A549 (cell line): ENCODE data around the gene TBL1X. TPM values are rescaled to one million over a fixed set of nuclear protein-coding genes. Genes with fewer than 3 reads are reported as not detected.

Source experiments
- ATAC-seq, 2 experiments: fragments of 200-7000 bp in 1 of 2; fragments of >200 bp in 1 of 2; cut with Nextera tagmentation in 1 of 2; cut with Tn5 transposase in 1 of 2; 3 replicates each; pipeline versions ENCODE4 v1.8.0 to v1.9.1; 2018 to 2020; ENCODE audit warnings: mild to moderate bottlenecking in 1 of 2, moderate library complexity in 1 of 2
- CTCF ChIA-PET: fragments of 300-600 bp; sonication (Branson Sonifier 250); formaldehyde crosslinking; extraction: SDS; loops from one replicate; lab custom pipeline; 2021; ENCODE audit warnings: antibody characterized with exemption, inconsistent platforms; lab: Yijun Ruan, JAX
- POLR2A ChIA-PET: fragments of 350-600 bp; formaldehyde crosslinking; extraction: SDS; loops from one replicate; lab custom pipeline; 2021; ENCODE audit warnings: antibody characterized with exemption, inconsistent platforms; lab: Yijun Ruan, JAX
- DNase-seq, 2 experiments: peaks; one replicate each; pipeline versions ENCODE4 v3.0.0 to v3.0.0-alpha.2; 2011 to 2016; ENCODE audit warnings: low read depth in 1 of 2, low spot score in 1 of 2
- FAIRE-seq: peaks from 2 replicates; lab custom pipeline; 2011; peaks lifted over from hg19 to GRCh38; lab: Jason Lieb, UNC
- H3K27ac ChIP-seq, 2 experiments: fragments of >200 bp; sonication (Bioruptor Twin); formaldehyde crosslinking; 3 replicates each; pipeline ENCODE4 v1.5.1; 2016 to 2017
- H3K4me1 ChIP-seq: fragments of >200 bp; sonication (Bioruptor Twin); formaldehyde crosslinking; 3 replicates; pipeline ENCODE4 v1.6.1; 2016
- H3K4me2 ChIP-seq: fragments of >200 bp; sonication (Bioruptor Twin); formaldehyde crosslinking; 3 replicates; pipeline ENCODE4 v1.6.1; 2016
- H3K4me3 ChIP-seq: fragments of >200 bp; sonication (Bioruptor Twin); formaldehyde crosslinking; 3 replicates; pipeline ENCODE4 v1.5.1; 2016
- H3K9me3 ChIP-seq: fragments of >200 bp; sonication (Bioruptor Twin); formaldehyde crosslinking; 3 replicates; pipeline ENCODE4 v1.6.1; 2016
- BCL3 ChIP-seq: fragments of >200 bp; sonication (Bioruptor Twin); formaldehyde crosslinking; IDR thresholded peaks from 3 replicates; pipeline ENCODE4 v1.6.1; 2016
- BHLHE40 ChIP-seq: IDR thresholded peaks from 2 replicates; pipeline ENCODE4 v1.6.1; 2012; ENCODE audit warnings: low read depth, low read length, inconsistent platforms
- CBX2 ChIP-seq: fragments of 200-600 bp; sonication (generic); IDR thresholded peaks from 2 replicates; pipeline ENCODE4 v1.6.1; 2016; ENCODE audit warnings: low read depth, mild to moderate bottlenecking, borderline replicate concordance
- CEBPB ChIP-seq, 2 experiments: fragments of >200 bp in 1 of 2; sonication (Bioruptor Twin) in 1 of 2; formaldehyde crosslinking in 1 of 2; IDR thresholded peaks; 2 replicates each; pipeline ENCODE4 v1.6.1; 2012 to 2016
- CTCF ChIP-seq: fragments of >200 bp; sonication (Bioruptor Twin); formaldehyde crosslinking; IDR thresholded peaks from 3 replicates; pipeline ENCODE4 v1.5.1; 2016
- E2F6 ChIP-seq: IDR thresholded peaks from 2 replicates; pipeline ENCODE4 v1.6.1; 2012; ENCODE audit warnings: low read depth, borderline replicate concordance
- EHF ChIP-seq: fragments of 250-450 bp; sonication (Bioruptor Pico); IDR thresholded peaks from 2 replicates; pipeline ENCODE4 v1.5.0; 2020; ENCODE audit warnings: mild to moderate bottlenecking
- EP300 ChIP-seq, 2 experiments: fragments of >200 bp; sonication (Bioruptor Twin); formaldehyde crosslinking; IDR thresholded peaks; 2 replicates in 1 of 2; 3 replicates in 1 of 2; pipeline ENCODE4 v1.6.1; 2016 to 2017
- ESRRA ChIP-seq: fragments of 150-350 bp; IDR thresholded peaks from 2 replicates; pipeline ENCODE4 v1.6.1; 2014; ENCODE audit warnings: mild to moderate bottlenecking, low read length, borderline replicate concordance
- FOXS1 ChIP-seq: fragments of 250-450 bp; sonication (Bioruptor Pico); IDR thresholded peaks from 2 replicates; pipeline ENCODE4 v1.5.0; 2020; ENCODE audit warnings: mild to moderate bottlenecking, moderate library complexity
- GATA3 ChIP-seq: IDR thresholded peaks from 2 replicates; pipeline ENCODE4 v1.6.1; 2012; ENCODE audit warnings: borderline replicate concordance
- HDAC2 ChIP-seq: fragments of 200-600 bp; sonication (generic); IDR thresholded peaks from 2 replicates; pipeline ENCODE4 v1.6.1; 2016
- HEYL ChIP-seq: fragments of 250-450 bp; sonication (Bioruptor Pico); IDR thresholded peaks from 2 replicates; pipeline ENCODE4 v1.8.0; 2021; ENCODE audit warnings: mild to moderate bottlenecking, moderate library complexity
- HMGXB4 ChIP-seq: fragments of 250-450 bp; sonication (Bioruptor Pico); IDR thresholded peaks from 2 replicates; pipeline ENCODE4 v1.5.0; 2021; ENCODE audit warnings: mild to moderate bottlenecking, moderate library complexity, borderline replicate concordance
- HOXA7 ChIP-seq: fragments of 250-450 bp; sonication (Bioruptor Pico); IDR thresholded peaks from 2 replicates; pipeline ENCODE4 v1.5.0; 2020; ENCODE audit warnings: mild to moderate bottlenecking, moderate library complexity
- HOXB13 ChIP-seq: fragments of 250-450 bp; sonication (Bioruptor Pico); IDR thresholded peaks from 2 replicates; pipeline ENCODE4 v1.5.0; 2020; ENCODE audit warnings: low read depth, mild to moderate bottlenecking, moderate library complexity
- KDM5A ChIP-seq: fragments of 200-600 bp; sonication (generic); IDR thresholded peaks from 2 replicates; pipeline ENCODE4 v1.6.1; 2016; ENCODE audit warnings: antibody characterized with exemption, mild to moderate bottlenecking
- MAX ChIP-seq: IDR thresholded peaks from 2 replicates; pipeline ENCODE4 v1.6.1; 2012
- MYC ChIP-seq: IDR thresholded peaks from 2 replicates; pipeline ENCODE4 v1.6.1; 2012; ENCODE audit warnings: mild to moderate bottlenecking, inconsistent platforms, low read length, improper control_type of control experiment, borderline replicate concordance
- NFE2L2 ChIP-seq: fragments of 150-350 bp; conservative IDR thresholded peaks from 2 replicates; pipeline ENCODE4 v1.6.1; 2014; ENCODE audit warnings: low read length
- NPAS2 ChIP-seq: fragments of 250-450 bp; sonication (Bioruptor Pico); IDR thresholded peaks from 2 replicates; pipeline ENCODE4 v1.8.0; 2022; ENCODE audit warnings: mild to moderate bottlenecking, moderate library complexity, borderline replicate concordance
- NR3C1 ChIP-seq: fragments of >200 bp; sonication (Bioruptor Twin); formaldehyde crosslinking; IDR thresholded peaks from 3 replicates; pipeline ENCODE4 v1.6.1; 2017
- POLR2AphosphoS2 ChIP-seq: conservative IDR thresholded peaks from 2 replicates; pipeline ENCODE4 v1.6.1; 2012; ENCODE audit warnings: low read length, improper control_type of control experiment, inconsistent platforms
- RAD21 ChIP-seq, 2 experiments: fragments of >200 bp in 1 of 2; sonication (Bioruptor Twin) in 1 of 2; formaldehyde crosslinking in 1 of 2; IDR thresholded peaks in 1 of 2; conservative IDR thresholded peaks in 1 of 2; 2 replicates in 1 of 2; 3 replicates in 1 of 2; pipeline ENCODE4 v1.6.1; 2012 to 2018; ENCODE audit warnings: inconsistent platforms in 1 of 2
- RFX5 ChIP-seq: fragments of 450-650 bp; IDR thresholded peaks from 2 replicates; pipeline ENCODE4 v1.7.1; 2014; ENCODE audit warnings: antibody characterized with exemption, mild to moderate bottlenecking, moderate library complexity
- TFCP2L1 ChIP-seq: fragments of 250-450 bp; sonication (Bioruptor Pico); IDR thresholded peaks from 2 replicates; pipeline ENCODE4 v1.5.0; 2021; ENCODE audit warnings: mild to moderate bottlenecking
- ZC3H11A ChIP-seq: fragments of 450-650 bp; IDR thresholded peaks from 2 replicates; pipeline ENCODE4 v1.6.1; 2014; ENCODE audit warnings: antibody characterized with exemption, mild to moderate bottlenecking
- ZFP36 ChIP-seq: fragments of 450-650 bp; IDR thresholded peaks from 2 replicates; pipeline ENCODE4 v1.6.1; 2014; ENCODE audit warnings: borderline replicate concordance; ENCODE audit not compliant: partially characterized antibody
- ZNF302 ChIP-seq: fragments of 250-450 bp; sonication (Bioruptor Pico); IDR thresholded peaks from 2 replicates; pipeline ENCODE4 v1.9.0; 2021; ENCODE audit warnings: inconsistent platforms, mild to moderate bottlenecking, moderate library complexity
- WGBS: methylation state at CpG from one replicate; pipeline ENCODE4 v1.1.6; 2017; ENCODE audit errors: missing lambda C conversion rate; 5-methylcytosine and 5-hydroxymethylcytosine counted together
- polyA plus RNA-seq, 4 experiments: library from polyadenylated mRNA; depleted of rRNA in 3 of 4; stranded (reverse); fragments of >200 nt; fragmentation: RNase III in 1 of 4; extraction: RNeasy Plus Mini Kit Qiagen cat#74134 plus additional on column Dnase treatment in 1 of 4; gene quantifications; 2 replicates in 3 of 4; 3 replicates in 1 of 4; pipeline ENCODE4 v1.2.3, GENCODE V29; 2011 to 2017

Gene TBL1X
- polyA plus RNA-seq, 2 of the 4 experiments (the other 2 are of a cell fraction): 14.6 to 18.0 TPM

- ChIA-PET CTCF (no interaction called here), POLR2A (no interaction called here)
- TF ChIP-seq CTCF: no peak
- no peak for TF ChIP-seq NFE2L2
- no peak for TF ChIP-seq ZC3H11A
- no peak for TF ChIP-seq POLR2AphosphoS2
- no peak for TF ChIP-seq EP300 (IDR thresholded peaks at IDR 0.05)
- no peak for TF ChIP-seq E2F6
- TF ChIP-seq CEBPB (IDR thresholded peaks at IDR 0.05): no peak
- TF ChIP-seq RFX5: no peak
- TF ChIP-seq HMGXB4: no peak
- no peak for TF ChIP-seq BHLHE40
- no peak for TF ChIP-seq BCL3
- no peak for TF ChIP-seq FOXS1
- no peak for TF ChIP-seq RAD21 (conservative IDR thresholded peaks at IDR 0.05 in 1 of 2, IDR thresholded peaks at IDR 0.05 in 1 of 2)
- TF ChIP-seq CBX2: no peak
- no peak for TF ChIP-seq NR3C1
- no peak for TF ChIP-seq KDM5A
- TF ChIP-seq ESRRA: no peak
- TF ChIP-seq NPAS2 (CRISPR knock-in tag): no peak
- TF ChIP-seq TFCP2L1 (CRISPR knock-in tag): no peak
- Histone ChIP-seq H3K9me3 (no peaks in the 10 kb centered on the region), H3K4me3 (no peak overlapping the region), H3K4me1 (peaks cover 6% of the 10 kb centered on the region; the same call in 1 of the 3 replicates), H3K4me2 (no peak overlapping the region), H3K27ac (no peak overlapping the region)
- 87% methylated on average over 3 of the region's 3 CpGs for WGBS
- FAIRE-seq (peak; percentile 13), DNase-seq (no peak), ATAC-seq (no peak)
Measured at GRCh38 chrX:9486786-9487387, 22.0 kb downstream of the TBL1X start.

GRCh38 chrX:9488586-9488985 lies 23.7 kb downstream of the TBL1X start:
- ChIA-PET CTCF (interaction anchor here (1.3 kb wide), 1 partner anchor 9 kb away, joined by 4 read pairs; no protein-coding TSS in a partner anchor), POLR2A (no interaction called here)
- Histone ChIP-seq H3K4me1 (no peaks in the 10 kb centered on the region), H3K4me3 (no peak overlapping the region), H3K27ac (no peak overlapping the region), H3K4me2 (no peak overlapping the region), H3K9me3 (no peaks in the 10 kb centered on the region)
- ATAC-seq: no peak
- TF ChIP-seq EHF (CRISPR knock-in tag) (no peak), MYC (no peak), RAD21 (conservative IDR thresholded peaks at IDR 0.05 in 1 of 2, IDR thresholded peaks at IDR 0.05 in 1 of 2) (no peak), HEYL (CRISPR knock-in tag) (no peak), TFCP2L1 (CRISPR knock-in tag) (no peak), ZNF302 (CRISPR knock-in tag) (no peak), FOXS1 (no peak), EP300 (IDR thresholded peaks at IDR 0.05) (no peak), MAX (no peak), ZFP36 (no peak), HOXB13 (CRISPR knock-in tag) (no peak), GATA3 (no peak), HOXA7 (CRISPR knock-in tag) (no peak), BCL3 (no peak), HDAC2 (no peak)
- DNase-seq: no peak
- 92% methylated on average over 4 of the region's 4 CpGs for WGBS
- no peak for FAIRE-seq
